Esophagus muscularis mucosa (tissue), 3 donors: ENCODE measurements around the gene ZDHHC6.

ENCODE experiments used
- POLR2A ChIP-seq: fragments of 450-650 bp; IDR thresholded peaks from one replicate; pipeline ENCODE4 v1.6.1; 2017; ENCODE audit warnings: antibody characterized with exemption, moderate library complexity, mild to moderate bottlenecking, low read depth
- TF ChIP-seq, protein P1 (sequence below), 3 experiments: fragments of 200-600 bp in 2 of 3; fragments of 450-650 bp in 1 of 3; sonication (generic) in 2 of 3; IDR thresholded peaks; one replicate each; pipeline ENCODE4 v1.5.1; 2017 to 2019; ENCODE audit warnings: antibody characterized with exemption in 3 of 3, mild to moderate bottlenecking in 2 of 3, moderate library complexity in 1 of 3

- TF ChIP-seq, protein P1, sequence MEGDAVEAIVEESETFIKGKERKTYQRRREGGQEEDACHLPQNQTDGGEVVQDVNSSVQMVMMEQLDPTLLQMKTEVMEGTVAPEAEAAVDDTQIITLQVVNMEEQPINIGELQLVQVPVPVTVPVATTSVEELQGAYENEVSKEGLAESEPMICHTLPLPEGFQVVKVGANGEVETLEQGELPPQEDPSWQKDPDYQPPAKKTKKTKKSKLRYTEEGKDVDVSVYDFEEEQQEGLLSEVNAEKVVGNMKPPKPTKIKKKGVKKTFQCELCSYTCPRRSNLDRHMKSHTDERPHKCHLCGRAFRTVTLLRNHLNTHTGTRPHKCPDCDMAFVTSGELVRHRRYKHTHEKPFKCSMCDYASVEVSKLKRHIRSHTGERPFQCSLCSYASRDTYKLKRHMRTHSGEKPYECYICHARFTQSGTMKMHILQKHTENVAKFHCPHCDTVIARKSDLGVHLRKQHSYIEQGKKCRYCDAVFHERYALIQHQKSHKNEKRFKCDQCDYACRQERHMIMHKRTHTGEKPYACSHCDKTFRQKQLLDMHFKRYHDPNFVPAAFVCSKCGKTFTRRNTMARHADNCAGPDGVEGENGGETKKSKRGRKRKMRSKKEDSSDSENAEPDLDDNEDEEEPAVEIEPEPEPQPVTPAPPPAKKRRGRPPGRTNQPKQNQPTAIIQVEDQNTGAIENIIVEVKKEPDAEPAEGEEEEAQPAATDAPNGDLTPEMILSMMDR (IDR thresholded peaks at IDR 0.05): no peak
- TF ChIP-seq POLR2A: no peak
These were observed 459 bp downstream of the ZDHHC6 start for GRCh38 chr10:112446055-112446854.
